ENCODE measurements around the gene FNIP1.
"Not testable (repeated sequence)": the region's sequence is repeated elsewhere in the genome, so short reads cannot be mapped to it uniquely, and the experiment has no call there.

Gene FNIP1

DNA sequence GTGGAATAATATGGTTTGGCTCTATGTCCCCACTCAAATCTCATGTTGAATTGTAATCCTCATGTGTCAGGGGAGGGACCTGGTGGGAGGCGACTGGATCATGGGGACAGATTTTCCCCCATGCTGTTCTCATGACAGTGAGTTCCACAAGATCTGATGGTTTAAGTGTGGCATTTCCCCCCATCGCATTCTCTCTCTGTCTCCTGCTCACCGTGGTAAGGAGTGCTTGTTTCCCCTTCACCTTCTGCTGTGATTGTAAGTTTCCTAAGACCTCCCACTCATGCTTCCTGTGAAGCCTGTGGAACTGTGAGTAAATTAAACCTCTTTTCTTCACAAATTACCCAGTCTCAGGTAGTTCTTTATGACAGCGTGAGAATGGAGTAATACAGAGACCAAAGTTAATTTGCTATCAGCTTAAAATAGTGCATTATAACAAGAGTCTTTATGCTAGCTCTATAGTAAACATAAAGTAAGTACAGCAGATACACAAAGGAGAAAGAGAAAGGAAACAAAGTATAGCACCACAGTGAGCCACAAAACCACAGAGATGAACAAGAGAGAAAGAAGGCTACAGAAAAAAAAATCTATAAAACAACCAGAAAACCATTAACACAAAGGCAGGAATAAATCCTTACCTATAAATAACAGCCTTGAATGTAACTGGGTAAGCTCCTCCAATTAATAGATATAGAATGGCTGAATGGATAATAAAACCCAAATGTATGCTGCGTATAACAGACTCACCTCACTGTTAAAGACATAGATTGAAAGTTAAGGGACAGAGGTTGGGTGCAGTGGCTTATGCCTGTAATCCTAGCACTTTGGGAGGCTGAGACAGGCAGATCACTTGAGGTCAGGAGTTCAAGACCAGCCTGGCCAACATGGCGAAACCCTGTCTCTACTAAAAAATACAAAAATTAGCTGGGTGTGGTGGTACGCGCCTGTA is 201.5 kb downstream of the FNIP1 start:
- Histone ChIP-seq H3K36me3 (ENCODE audit: control insufficient read depth, insufficient read depth, low read length) (no peaks in the 10 kb centered on the region), H3K27me3 (ENCODE audit: control insufficient read depth, insufficient read depth, low read length) (no peaks in the 10 kb centered on the region), H3K4me3 (ENCODE audit: low read length) (no peak overlapping the region), H3K9ac (ENCODE audit: low read length) (no peak overlapping the region), H3K4me1 (ENCODE audit: control insufficient read depth, insufficient read depth, low read length) (no peaks in the 10 kb centered on the region), H3K27ac (ENCODE audit: low read depth, low read length) (no peak overlapping the region)

DNA sequence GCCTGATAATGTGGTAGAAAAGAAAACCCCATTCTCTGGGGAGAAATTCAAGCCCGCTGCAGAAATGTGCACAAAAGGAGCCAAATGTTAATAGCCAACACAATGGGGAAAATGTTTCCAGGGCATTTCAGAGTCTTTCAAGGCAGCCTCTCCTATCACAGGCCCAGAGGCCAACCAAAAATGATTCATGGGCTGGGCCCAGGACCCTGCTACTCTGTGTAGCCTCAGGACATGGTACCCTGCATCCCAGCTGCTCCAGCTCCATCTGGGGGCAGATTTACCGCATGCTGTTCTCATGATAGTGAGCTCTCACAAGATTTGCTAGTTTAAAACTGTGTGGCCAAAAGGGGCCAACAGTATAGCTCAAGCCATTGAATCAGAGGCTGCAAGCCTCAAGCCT is 202.9 kb downstream of the FNIP1 start:
- H3K27ac ChIP-seq (ENCODE audit: low read depth, low read length) = no peak overlapping the region

DNA sequence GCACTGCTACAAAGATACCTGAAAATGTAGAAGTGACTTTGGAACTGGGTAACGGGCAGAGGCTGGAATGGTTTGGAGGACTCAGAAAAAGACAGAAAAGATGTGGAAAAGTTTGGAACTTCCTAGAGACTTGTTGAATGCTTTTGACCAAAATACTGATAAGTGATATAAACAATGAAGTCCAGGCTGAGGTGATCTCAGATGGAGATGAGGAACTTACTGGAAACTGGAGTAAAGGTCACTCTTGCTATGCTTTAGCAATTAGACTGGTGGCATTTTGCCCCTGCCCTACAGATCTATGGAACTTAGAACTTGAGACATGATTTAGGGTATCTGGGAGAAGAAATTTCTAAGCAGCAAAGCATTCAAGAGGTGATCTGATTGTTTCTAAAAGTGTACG is 203.4 kb downstream of the FNIP1 start:
- not testable (repeated sequence) for H3K36me3 ChIP-seq (ENCODE audit: control insufficient read depth, insufficient read depth, low read length); H3K27ac ChIP-seq (ENCODE audit: low read depth, low read length)

More for the DNA sequence above, 202.9 kb downstream of the FNIP1 start:
- Histone ChIP-seq H3K4me1 (ENCODE audit: control insufficient read depth, insufficient read depth, low read length) (no peaks in the 10 kb centered on the region), H3K9ac (ENCODE audit: low read length) (no peak overlapping the region), H3K36me3 (ENCODE audit: control insufficient read depth, insufficient read depth, low read length) (no peaks in the 10 kb centered on the region), H3K4me3 (ENCODE audit: low read length) (no peak overlapping the region), H3K27me3 (ENCODE audit: control insufficient read depth, insufficient read depth, low read length) (no peaks in the 10 kb centered on the region)

More for the DNA sequence above, 203.4 kb downstream of the FNIP1 start:
- not testable (repeated sequence) for H3K27me3 ChIP-seq (ENCODE audit: control insufficient read depth, insufficient read depth, low read length); H3K4me1 ChIP-seq (ENCODE audit: control insufficient read depth, insufficient read depth, low read length); H3K4me3 ChIP-seq (ENCODE audit: low read length); H3K9ac ChIP-seq (ENCODE audit: low read length)

Measured in rectal smooth muscle tissue (tissue), 1 donor.